C4-2B (cell line): Measurements from ENCODE around the gene HSFX3.

Experiments used
- ZFX ChIP-seq: fragments of 450-650 bp; IDR thresholded peaks from 2 replicates; pipeline ENCODE4 v1.6.1; 2017
- TF ChIP-seq, protein P1 (sequence below): fragments of 450-650 bp; conservative IDR thresholded peaks from 2 replicates; pipeline ENCODE4 v1.5.1; 2017; ENCODE audit warnings: mild to moderate bottlenecking

DNA sequence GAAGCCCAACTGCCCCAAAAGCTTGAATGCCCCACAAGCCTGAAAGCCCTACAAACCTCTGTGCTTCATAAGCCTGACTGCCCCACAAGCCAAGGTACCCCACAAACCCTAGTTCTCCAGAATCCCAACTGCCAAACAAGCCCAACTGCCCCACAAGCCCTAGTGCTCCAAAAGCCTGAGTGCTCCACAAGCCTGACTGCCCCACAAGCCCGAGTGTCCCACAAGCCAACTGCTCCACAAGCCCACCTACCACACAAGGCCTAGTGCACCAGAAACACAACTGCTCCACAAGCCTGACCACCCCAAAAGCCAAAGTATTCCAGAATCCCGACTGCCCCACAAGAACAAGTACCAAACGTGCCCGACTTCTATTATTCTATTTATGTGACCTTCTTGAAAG is 13.6 kb upstream of the HSFX3 start:
- TF ChIP-seq, protein P1, sequence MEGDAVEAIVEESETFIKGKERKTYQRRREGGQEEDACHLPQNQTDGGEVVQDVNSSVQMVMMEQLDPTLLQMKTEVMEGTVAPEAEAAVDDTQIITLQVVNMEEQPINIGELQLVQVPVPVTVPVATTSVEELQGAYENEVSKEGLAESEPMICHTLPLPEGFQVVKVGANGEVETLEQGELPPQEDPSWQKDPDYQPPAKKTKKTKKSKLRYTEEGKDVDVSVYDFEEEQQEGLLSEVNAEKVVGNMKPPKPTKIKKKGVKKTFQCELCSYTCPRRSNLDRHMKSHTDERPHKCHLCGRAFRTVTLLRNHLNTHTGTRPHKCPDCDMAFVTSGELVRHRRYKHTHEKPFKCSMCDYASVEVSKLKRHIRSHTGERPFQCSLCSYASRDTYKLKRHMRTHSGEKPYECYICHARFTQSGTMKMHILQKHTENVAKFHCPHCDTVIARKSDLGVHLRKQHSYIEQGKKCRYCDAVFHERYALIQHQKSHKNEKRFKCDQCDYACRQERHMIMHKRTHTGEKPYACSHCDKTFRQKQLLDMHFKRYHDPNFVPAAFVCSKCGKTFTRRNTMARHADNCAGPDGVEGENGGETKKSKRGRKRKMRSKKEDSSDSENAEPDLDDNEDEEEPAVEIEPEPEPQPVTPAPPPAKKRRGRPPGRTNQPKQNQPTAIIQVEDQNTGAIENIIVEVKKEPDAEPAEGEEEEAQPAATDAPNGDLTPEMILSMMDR = no peak
- no peak for TF ChIP-seq ZFX
